Measurements from ENCODE around the gene ADCY5.

The ADCY5 gene

DNA sequence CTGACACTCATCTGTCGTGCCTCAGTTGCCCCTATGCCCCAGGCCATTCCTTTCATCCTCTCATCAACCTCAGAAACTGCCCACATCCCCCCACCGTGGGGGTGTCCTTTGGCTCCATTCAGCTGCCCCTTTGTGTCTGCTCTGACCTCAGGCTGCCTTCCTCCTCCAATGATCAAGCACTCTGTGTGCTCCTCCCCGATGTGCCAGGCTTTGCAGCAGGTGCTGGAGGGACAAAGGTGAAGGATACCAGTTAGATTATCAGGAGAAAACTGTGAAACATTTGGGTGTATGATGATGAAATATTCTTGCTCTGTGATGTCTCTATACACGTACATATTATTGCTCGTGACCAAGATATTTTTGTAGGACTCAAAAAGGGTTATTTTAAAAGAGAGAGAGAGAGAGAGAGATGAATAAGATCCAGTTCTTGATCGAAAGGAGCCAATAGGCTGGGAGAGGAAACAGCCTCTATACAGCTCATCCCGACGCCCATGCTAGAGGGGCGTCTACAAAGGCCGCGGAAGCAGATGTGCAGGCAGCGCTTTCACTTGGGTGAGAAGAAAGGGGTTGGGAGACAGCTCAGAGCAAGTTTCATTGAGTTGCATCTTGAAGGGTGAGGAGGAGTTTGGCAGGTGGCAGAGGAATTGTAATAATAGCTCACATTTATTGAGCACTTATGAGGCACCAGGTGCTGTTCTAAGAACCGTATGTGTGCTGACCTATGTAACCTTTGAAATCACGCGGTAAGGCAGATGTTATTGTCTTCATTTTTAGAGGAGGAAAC lies 28.3 kb upstream of the ADCY5 start:
- H3K4me3 ChIP-seq (ENCODE audit: low read depth, low read length), result no peak overlapping the region
- TF ChIP-seq, protein P1, sequence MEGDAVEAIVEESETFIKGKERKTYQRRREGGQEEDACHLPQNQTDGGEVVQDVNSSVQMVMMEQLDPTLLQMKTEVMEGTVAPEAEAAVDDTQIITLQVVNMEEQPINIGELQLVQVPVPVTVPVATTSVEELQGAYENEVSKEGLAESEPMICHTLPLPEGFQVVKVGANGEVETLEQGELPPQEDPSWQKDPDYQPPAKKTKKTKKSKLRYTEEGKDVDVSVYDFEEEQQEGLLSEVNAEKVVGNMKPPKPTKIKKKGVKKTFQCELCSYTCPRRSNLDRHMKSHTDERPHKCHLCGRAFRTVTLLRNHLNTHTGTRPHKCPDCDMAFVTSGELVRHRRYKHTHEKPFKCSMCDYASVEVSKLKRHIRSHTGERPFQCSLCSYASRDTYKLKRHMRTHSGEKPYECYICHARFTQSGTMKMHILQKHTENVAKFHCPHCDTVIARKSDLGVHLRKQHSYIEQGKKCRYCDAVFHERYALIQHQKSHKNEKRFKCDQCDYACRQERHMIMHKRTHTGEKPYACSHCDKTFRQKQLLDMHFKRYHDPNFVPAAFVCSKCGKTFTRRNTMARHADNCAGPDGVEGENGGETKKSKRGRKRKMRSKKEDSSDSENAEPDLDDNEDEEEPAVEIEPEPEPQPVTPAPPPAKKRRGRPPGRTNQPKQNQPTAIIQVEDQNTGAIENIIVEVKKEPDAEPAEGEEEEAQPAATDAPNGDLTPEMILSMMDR (IDR thresholded peaks at IDR 0.05; ENCODE audit: low read depth, low read length, missing control alignments), result no peak
- no peak for DNase-seq (ENCODE audit: low read depth)

DNA sequence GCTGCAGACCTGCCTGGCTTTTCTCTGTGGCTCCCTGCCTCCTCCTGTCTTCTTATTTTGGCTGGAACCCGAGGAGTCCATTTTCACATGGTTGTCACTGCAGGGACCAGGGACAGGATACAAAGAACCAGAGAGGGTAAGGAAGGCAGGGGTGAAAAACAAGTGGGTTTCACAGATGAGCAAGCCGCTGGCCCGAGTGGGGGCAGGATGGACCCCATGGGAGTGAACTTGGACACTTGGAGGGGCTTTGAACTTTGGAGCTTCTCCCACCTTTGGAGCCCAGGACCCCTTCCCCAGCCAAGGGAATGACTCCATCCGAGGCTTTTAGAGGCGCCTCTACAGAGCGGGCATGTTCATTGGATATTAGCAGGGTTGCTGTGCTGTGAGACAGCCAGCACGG lies 26.9 kb upstream of the ADCY5 start:
- no peak for DNase-seq (ENCODE audit: low read depth)
- TF ChIP-seq, protein P1 (IDR thresholded peaks at IDR 0.05; ENCODE audit: low read depth, low read length, missing control alignments), result no peak

DNA sequence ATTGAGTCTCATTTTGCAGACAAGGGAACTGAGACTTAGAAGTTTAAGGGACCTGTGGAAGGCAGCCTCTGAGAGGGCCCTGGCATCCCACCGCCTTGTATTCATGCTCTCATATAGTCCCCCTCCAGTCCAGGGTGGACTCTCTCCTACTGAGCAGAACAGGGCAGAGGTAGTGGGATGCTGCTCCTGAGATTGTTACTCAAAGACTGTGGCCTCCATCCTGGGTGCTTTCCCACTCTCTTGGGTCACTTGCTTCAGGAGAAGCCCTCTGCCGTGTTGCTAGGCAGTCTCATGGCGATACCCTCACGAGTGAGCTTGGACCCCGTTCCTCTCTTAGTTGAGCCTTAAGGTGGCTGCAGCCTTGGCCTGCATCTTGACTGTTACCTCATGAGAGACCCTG lies 22.2 kb upstream of the ADCY5 start:
- TF ChIP-seq, protein P1 (IDR thresholded peaks at IDR 0.05; ENCODE audit: low read depth, low read length, missing control alignments), result no peak
- DNase-seq (ENCODE audit: low read depth), result no peak
- no peak overlapping the region for H3K4me3 ChIP-seq (ENCODE audit: low read depth, low read length)

More for the DNA sequence above, 26.9 kb upstream of the ADCY5 start:
- no peak overlapping the region for H3K4me3 ChIP-seq (ENCODE audit: low read depth, low read length)

DNA sequence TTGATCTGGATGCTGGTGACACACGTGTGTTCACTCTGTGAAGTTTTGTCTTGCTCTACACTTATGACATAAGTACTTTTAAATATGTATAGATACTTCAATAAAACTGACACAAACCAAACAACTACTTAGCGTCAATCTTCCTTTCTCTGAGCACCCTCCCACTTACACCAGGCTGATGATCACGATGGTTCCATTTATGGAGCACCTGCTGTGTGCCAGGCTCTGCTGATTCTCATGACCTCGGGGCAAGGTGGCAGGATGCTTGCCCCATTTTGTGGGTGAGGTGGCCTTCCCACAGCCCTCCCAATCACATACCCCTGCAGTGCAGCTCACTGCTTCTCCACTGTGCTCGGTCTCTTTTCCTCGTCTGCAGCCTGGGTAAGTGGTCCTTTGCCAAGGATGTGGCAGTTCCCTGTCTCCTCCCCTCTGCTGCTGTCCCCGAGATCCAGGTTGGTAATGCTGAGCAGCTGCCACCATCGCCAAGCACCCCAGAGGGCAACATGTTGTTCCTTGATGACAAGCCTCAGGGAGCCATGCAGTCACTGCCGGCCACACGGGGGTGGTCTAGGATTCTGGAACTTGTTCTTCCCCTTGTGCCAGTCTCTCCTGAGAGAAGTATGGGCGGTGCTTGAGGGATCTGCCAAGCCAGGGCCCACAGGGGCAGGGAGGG lies 20.6 kb upstream of the ADCY5 start:
- DNase-seq (ENCODE audit: low read depth), result no peak
- H3K4me3 ChIP-seq (ENCODE audit: low read depth, low read length), result no peak overlapping the region
- TF ChIP-seq, protein P1 (IDR thresholded peaks at IDR 0.05; ENCODE audit: low read depth, low read length, missing control alignments), result no peak

DNA sequence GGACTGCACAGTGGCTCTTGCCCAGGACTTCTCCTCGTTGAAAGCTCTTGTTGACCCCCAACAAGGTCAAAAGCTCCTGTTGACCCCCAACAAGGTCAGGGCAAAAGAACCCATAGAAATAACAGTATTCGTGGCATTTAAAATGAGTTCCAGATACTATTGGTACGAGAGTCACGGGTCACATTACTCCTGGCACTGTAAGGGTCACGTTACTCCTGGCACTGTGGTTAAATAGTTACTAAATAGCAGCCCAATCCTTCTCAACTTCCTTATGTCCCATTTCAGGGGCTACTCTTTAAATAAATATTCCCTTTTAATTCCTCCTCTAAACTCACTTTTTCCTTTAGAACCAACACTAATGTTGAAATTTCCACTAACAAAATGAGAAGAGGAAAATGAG lies 18.2 kb upstream of the ADCY5 start:
- no peak overlapping the region for H3K4me3 ChIP-seq (ENCODE audit: low read depth, low read length)
- DNase-seq (ENCODE audit: low read depth), result no peak
- TF ChIP-seq, protein P1 (IDR thresholded peaks at IDR 0.05; ENCODE audit: low read depth, low read length, missing control alignments), result no peak

DNA sequence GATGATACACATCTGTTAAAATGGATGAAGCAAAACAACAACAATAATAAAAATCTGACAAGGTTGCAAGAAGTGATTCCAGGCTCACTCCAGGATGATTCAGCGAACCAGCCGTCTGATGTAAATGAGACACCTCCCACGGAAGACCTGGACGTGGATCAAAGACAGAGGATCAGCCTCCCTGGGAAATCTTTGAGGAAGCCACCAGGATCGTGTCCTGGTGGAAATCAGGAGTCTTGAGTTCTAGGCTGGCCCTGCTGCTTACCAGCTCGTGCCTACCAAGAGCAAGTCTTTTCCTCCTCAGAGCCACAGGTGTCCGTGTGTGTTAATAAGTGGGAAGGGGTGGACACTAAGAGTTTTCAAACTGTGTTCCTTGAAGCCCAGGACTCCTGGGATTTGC lies 15.3 kb upstream of the ADCY5 start:
- no peak overlapping the region for H3K4me3 ChIP-seq (ENCODE audit: low read depth, low read length)
- DNase-seq (ENCODE audit: low read depth), result no peak
- TF ChIP-seq, protein P1 (IDR thresholded peaks at IDR 0.05; ENCODE audit: low read depth, low read length, missing control alignments), result no peak

Data from GM12864 (cell line).